ENCODE results near the gene UBE2E3.
"Not testable (repeated sequence)": the region's sequence is repeated elsewhere in the genome, so short reads cannot be mapped to it uniquely, and the experiment has no call there.

Gene UBE2E3

GRCh38 chr2:181091920-181092319, 111.5 kb downstream of the UBE2E3 start:
- H3K4me3 ChIP-seq (ENCODE audit: low read depth, low read length); POLR2A ChIA-PET; CTCF ChIA-PET: not testable (repeated sequence)

GRCh38 chr2:181095486-181095885, 115.1 kb downstream of the UBE2E3 start:
- no peak overlapping the region for H3K4me3 ChIP-seq (ENCODE audit: low read depth, low read length)
- ChIA-PET CTCF (no interaction called here), POLR2A (no interaction called here)
- H3K36me3 ChIP-seq (ENCODE audit: control insufficient read depth in 2 of 2, insufficient read depth in 1 of 2, low read length in 2 of 2): no peaks in the 10 kb centered on the region
- no peak for TF ChIP-seq ZNF10 (tag by site-specific recombination; IDR thresholded peaks at IDR 0.05)
- TF ChIP-seq ZNF473 (tag by site-specific recombination; IDR thresholded peaks at IDR 0.05): no peak
- TF ChIP-seq KLF1 (tag by site-specific recombination; IDR thresholded peaks at IDR 0.05): no peak
- TF ChIP-seq KLF7 (tag by site-specific recombination; IDR thresholded peaks at IDR 0.05; ENCODE audit: borderline replicate concordance): no peak
- TF ChIP-seq ZNF433 (tag by site-specific recombination; IDR thresholded peaks at IDR 0.05; ENCODE audit: low read depth): no peak
- no peak for TF ChIP-seq GLIS2 (tag by site-specific recombination; IDR thresholded peaks at IDR 0.05)
- H3K4me1 ChIP-seq (ENCODE audit: control insufficient read depth, insufficient read depth, low read length): no peaks in the 10 kb centered on the region
- H3K9me3 ChIP-seq (ENCODE audit: control insufficient read depth, insufficient read depth, low read depth, low read length): no peaks in the 10 kb centered on the region
- H3K27ac ChIP-seq (ENCODE audit: extremely low read depth, low read depth, low read length): no peak overlapping the region

More at GRCh38 chr2:181091920-181092319, 111.5 kb downstream of the UBE2E3 start:
- H3K4me1 ChIP-seq (ENCODE audit: control insufficient read depth, insufficient read depth, low read length); H3K9me3 ChIP-seq (ENCODE audit: control insufficient read depth, insufficient read depth, low read depth, low read length); H3K36me3 ChIP-seq (ENCODE audit: control insufficient read depth in 2 of 2, insufficient read depth in 1 of 2, low read length in 2 of 2); H3K27ac ChIP-seq (ENCODE audit: extremely low read depth, low read depth, low read length): not testable (repeated sequence)

- Histone ChIP-seq H3K36me3 (ENCODE audit: control insufficient read depth in 2 of 2, insufficient read depth in 1 of 2, low read length in 2 of 2) (no peaks in the 10 kb centered on the region), H3K27ac (ENCODE audit: extremely low read depth, low read depth, low read length) (no peak overlapping the region), H3K9me3 (ENCODE audit: control insufficient read depth, insufficient read depth, low read depth, low read length) (no peaks in the 10 kb centered on the region), H3K4me1 (ENCODE audit: control insufficient read depth, insufficient read depth, low read length) (peaks cover 3% of the 10 kb centered on the region; the same call in 1 of the 2 replicates), H3K4me3 (ENCODE audit: low read depth, low read length) (no peak overlapping the region)
- ChIA-PET CTCF (interaction anchor here (0.6 to 4.3 kb wide), 13 partner anchors 12 to 980 kb away, joined by 3 to 29 read pairs (median 3); partner anchors contain the start of gene ITGA4), POLR2A (no interaction called here)
- no peak for TF ChIP-seq ZNF792 (tag by site-specific recombination; IDR thresholded peaks at IDR 0.05)
- TF ChIP-seq ZNF133 (tag by site-specific recombination; IDR thresholded peaks at IDR 0.05): no peak
- TF ChIP-seq ZNF404 (tag by site-specific recombination; IDR thresholded peaks at IDR 0.05): no peak
- TF ChIP-seq ZNF558 (tag by site-specific recombination; IDR thresholded peaks at IDR 0.05): no peak
- TF ChIP-seq ZNF610 (tag by site-specific recombination; IDR thresholded peaks at IDR 0.05; ENCODE audit: borderline replicate concordance): no peak
- TF ChIP-seq SALL2 (tag by site-specific recombination; IDR thresholded peaks at IDR 0.05; ENCODE audit: borderline replicate concordance): no peak
These were observed 123.3 kb downstream of the UBE2E3 start for GRCh38 chr2:181103659-181104058.

DNA sequence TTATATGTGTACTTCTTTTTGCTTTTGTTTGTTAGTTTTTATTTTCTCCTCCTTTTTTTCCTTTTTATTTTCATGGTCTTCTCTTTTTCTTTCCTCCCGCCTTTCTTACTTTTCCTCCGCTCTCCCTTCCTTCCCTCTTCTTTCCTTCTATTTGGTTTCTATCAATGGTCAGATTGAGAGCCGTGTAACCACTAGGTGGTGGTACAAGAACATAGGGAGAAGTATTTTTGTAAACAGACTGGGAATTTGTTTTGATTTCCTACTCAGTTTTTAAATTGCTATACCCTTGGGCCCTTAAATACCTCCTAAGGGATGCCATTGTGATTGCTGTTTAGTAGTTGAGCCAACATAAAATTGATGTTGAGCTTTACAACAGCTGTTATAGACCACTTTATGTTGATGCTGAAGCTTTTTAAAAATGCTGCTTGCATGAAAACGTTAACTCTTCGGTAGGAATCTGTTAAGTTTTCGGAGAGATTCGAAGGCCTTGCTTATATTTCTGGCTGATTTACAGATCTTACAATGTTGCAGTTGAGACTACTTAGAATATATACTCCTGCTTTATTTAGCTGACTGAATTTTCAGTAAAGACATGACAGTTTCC, 124.2 kb downstream of the UBE2E3 start:
- H3K9me3 ChIP-seq (ENCODE audit: control insufficient read depth, insufficient read depth, low read depth, low read length): no peaks in the 10 kb centered on the region
- POLR2A ChIA-PET: no interaction called here
- H3K4me1 ChIP-seq (ENCODE audit: control insufficient read depth, insufficient read depth, low read length): peaks cover 3% of the 10 kb centered on the region; the same call in 1 of the 2 replicates
- no peak overlapping the region for H3K4me3 ChIP-seq (ENCODE audit: low read depth, low read length)
- H3K27ac ChIP-seq (ENCODE audit: extremely low read depth, low read depth, low read length): no peak overlapping the region
- H3K36me3 ChIP-seq (ENCODE audit: control insufficient read depth in 2 of 2, insufficient read depth in 1 of 2, low read length in 2 of 2): no peaks in the 10 kb centered on the region
- CTCF ChIA-PET: interaction anchor here (0.6 to 4.3 kb wide), 23 partner anchors 11 to 1426 kb away, joined by 3 to 29 read pairs (median 4); partner anchors contain the start of gene ITGA4
- TF ChIP-seq ZBTB44 (tag by site-specific recombination; IDR thresholded peaks at IDR 0.05) (0 out of 2 replicates have a peak, but pooled peaks have one; percentile 15), ZNF654 (tag by site-specific recombination; IDR thresholded peaks at IDR 0.05; ENCODE audit: low read depth) (peak; percentile 92), ZNF148 (tag by site-specific recombination; IDR thresholded peaks at IDR 0.05; ENCODE audit: borderline replicate concordance) (no peak), PRDM1 (tag by site-specific recombination; IDR thresholded peaks at IDR 0.05) (peak; percentile 83), PRDM10 (tag by site-specific recombination; IDR thresholded peaks at IDR 0.05) (no peak), ZNF585B (tag by site-specific recombination; IDR thresholded peaks at IDR 0.05) (no peak)

All from HEK293 (cell line).